Muscle of arm (tissue), 14 donors: ENCODE data around the gene ACACA. TPM values are rescaled to one million over a fixed set of nuclear protein-coding genes. Genes with fewer than 3 reads are reported as not detected.
"Not testable (repeated sequence)": the region's sequence is repeated elsewhere in the genome, so short reads cannot be mapped to it uniquely, and the experiment has no call there.

Experiments used
- DNase-seq: peaks from one replicate; pipeline ENCODE4 v3.0.0-alpha.2; 2013
- long read RNA-seq, 11 donors: transcript quantifications; one replicate each; lab custom pipeline, GENCODE V29; 2026
- polyA plus RNA-seq, 12 donors: library from polyadenylated mRNA; unstranded; fragments of 120-200 nt; gene quantifications; one replicate each; pipeline ENCODE4 v1.2.1, GENCODE V29; 2013; ENCODE audit not compliant: insufficient read length in 12 of 12

Gene ACACA
- polyA plus RNA-seq = 10 to 100 TPM in 11 of 12 donors, not detected in 1; 21.6 to 54.8 (median 29.8) TPM
- long read RNA-seq, donor 1, partial matches to known transcripts = 0 of 2 reads
- long read RNA-seq, donor 1, other reads (novel, unspliced or antisense) = 0 of 2 reads
- long read RNA-seq, donor 2 = 0 reads
- long read RNA-seq, donor 3 = 0 reads
- long read RNA-seq, donor 4 = 0 reads
- long read RNA-seq, donor 5, partial matches to known transcripts = 5 of 5 reads
- long read RNA-seq, donor 5, other reads (novel, unspliced or antisense) = 0 of 5 reads
- long read RNA-seq, donor 6 = 0 reads
- long read RNA-seq, donor 7 = 0 reads
- long read RNA-seq, donor 8 = 0 reads
- long read RNA-seq, donor 9, partial matches to known transcripts = 0 of 1 reads
- long read RNA-seq, donor 9, other reads (novel, unspliced or antisense) = 0 of 1 reads
- long read RNA-seq, donor 10 = 0 reads
- long read RNA-seq, donor 11, full-length matches to known transcripts = 1 of 1 reads
- long read RNA-seq, donor 11, partial matches to known transcripts = 0 of 1 reads
- long read RNA-seq, donor 11, other reads (novel, unspliced or antisense) = 0 of 1 reads

DNA sequence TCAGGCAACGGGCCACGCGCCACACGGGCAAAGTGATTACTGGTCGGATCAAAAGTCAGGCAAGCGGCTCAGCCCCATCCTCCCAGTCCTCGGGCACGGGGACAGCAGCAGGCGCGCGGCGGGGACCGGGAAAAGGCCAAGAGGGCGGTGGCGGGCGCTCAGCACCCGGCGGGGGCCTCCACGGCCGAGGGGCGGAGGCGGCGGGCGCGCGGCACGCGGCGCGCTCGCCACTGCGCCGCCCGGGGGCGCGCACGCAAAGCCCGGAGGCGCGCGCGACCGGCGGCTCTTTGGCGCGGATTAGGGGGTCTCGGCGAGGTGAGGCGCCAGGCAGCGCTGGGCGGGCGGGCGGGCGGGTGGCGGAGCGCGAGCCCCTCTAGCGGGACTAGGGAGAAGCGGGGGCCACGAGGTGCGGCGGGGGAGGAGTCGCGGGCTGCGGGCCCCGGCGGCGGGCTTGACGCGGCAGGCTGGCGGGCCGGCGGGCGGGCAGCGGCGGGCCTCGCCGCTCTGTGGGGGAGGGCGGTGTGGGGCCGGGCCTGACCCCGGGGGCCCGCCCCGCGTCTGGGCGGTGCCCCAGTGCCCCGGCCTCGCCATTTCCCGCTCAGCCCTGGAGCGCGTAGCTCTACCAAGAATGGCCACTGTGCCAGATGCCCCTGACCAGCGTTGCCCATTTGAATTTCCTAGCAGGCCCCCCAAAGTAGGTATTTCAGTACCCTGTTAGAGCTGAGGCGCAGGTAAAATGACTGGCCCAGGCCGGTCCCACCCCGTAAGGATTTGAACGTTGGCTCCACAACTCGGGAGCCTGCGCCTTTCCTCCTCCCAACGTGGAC is at the start of gene ACACA, which contains the start of gene TADA2A:
ACACA (minus strand) TSS at position 202 of the 827 bp plus-strand sequence. CDS start 537 bp downstream, outside the sequence.
TADA2A (plus strand) TSS at position 252 of the 827 bp plus-strand sequence. CDS start 4,480 bp downstream, outside the sequence.
- peak; percentile 77 for DNase-seq

DNA sequence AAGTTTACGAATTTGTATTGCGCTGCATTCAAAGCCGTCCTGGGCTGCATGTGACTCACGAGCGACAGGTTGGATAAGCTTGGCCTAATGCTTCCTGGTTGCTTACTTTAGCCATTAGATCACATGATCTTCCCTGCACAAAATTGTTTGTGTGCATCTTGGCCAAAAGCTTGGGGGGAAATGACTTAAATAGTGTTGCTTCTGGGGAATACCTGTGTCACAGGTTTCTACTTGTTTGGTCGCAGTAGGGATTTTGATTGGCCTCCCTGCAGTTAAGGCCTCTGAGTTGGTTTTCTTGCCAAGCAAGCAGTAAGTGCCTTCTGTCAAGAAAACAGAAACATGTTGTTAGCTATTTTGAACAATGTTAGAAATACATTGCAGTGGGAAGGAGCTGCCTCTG is 43.5 kb upstream of the ACACA start:
- DNase-seq = no peak

DNA sequence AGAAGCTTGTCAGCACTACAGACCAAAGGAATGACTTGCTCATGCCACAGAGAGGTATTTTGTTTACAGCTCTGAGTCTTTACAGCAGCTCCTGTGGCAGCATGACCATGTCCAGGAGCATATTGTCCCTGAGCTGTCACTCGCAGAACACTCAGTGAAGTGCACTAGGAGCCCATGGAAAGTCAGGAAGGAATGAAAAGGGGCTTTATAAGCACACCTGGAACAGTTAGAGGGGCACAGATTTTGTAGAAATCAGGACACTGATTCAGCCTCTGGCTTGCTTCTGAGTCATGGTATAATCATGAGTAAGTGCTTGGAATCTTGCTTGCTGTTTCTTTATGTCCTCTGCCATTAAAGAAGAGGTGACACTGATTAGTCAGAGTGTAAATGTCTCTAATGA is 41.0 kb upstream of the ACACA start:
- no peak for DNase-seq

- DNase-seq = no peak
Measured at GRCh38 chr17:37446027-37446426, 39.4 kb upstream of the ACACA start.

DNA sequence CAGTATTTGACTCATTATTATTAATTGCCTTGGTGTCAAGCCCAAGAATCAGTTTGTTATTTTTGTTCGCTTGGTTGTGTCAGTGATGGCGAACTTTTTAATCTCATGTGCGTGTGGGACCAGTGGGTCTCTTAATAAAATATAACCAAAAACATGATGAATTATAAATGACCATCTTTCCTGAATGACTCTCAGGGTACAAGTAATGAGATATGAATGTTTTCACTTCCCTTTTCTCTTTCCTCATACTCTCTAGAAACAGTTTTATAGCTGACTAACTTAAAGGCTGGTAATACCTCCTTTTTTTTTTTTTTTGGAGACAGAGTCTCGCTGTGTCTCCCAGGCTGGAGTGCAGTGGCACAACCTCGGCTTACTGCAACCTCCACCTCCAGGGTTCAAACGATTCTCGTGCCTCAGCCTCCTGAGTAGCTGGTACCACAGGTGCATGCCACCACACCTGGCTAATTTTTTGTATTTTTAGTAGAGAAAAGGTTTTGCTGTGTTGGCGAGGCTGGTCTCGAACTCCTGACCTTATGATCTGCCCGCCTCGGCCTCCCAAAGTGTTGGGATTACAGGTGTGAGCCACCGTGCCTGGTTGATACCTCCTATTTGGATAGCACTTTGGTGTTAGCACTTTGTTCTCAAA is 34.9 kb upstream of the ACACA start:
- not testable (repeated sequence) for DNase-seq

DNA sequence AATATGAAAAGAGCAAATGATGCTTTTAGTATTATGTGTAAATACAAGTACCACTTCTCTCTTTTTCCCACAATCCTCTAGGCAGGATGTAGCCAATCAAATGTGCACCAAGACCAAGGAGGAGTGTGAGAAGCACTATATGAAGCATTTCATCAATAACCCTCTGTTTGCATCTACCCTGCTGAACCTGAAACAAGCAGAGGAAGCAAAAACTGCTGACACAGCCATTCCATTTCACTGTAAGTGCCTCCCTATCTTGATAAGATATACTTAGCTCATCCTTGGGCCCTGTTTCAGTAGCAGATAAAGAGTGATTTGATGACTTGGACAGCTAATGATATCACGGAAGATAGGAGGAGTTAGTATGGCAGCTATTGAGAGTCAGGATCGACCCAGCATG is 33.8 kb upstream of the ACACA start:
- DNase-seq = no peak

GRCh38 chr17:37438141-37438540 is 31.5 kb upstream of the ACACA start:
- DNase-seq = no peak

GRCh38 chr17:37432671-37433070 is 26.0 kb upstream of the ACACA start:
- DNase-seq = no peak

- no peak for DNase-seq
Measured at GRCh38 chr17:37430051-37430627, 23.5 kb upstream of the ACACA start.

- DNase-seq = no peak
Measured at GRCh38 chr17:37429453-37429852, 22.8 kb upstream of the ACACA start.

GRCh38 chr17:37429039-37429438 is 22.4 kb upstream of the ACACA start:
- DNase-seq = no peak

DNA sequence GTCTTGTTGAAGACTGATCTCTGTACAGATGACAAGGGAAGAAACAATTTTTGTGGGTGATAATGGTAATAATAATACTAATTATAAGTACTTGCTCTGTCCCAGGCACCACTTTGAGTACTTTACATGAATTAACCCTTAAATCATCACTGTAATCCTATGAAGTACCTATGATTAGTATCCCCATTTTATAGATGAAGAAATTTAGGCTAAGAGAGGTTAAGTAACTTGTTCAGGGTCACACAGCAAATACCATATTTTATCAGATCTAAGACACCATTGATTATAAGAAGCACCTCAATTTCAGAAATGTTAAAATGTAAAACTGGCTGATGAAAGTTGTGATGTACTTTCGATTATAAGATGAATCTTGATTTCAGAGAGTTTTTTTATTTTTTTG is 18.6 kb upstream of the ACACA start:
- DNase-seq = no peak

GRCh38 chr17:37422971-37423625 is 16.5 kb upstream of the ACACA start:
- DNase-seq = no peak

- no peak for DNase-seq
Measured at GRCh38 chr17:37417852-37418251, 11.2 kb upstream of the ACACA start.

DNA sequence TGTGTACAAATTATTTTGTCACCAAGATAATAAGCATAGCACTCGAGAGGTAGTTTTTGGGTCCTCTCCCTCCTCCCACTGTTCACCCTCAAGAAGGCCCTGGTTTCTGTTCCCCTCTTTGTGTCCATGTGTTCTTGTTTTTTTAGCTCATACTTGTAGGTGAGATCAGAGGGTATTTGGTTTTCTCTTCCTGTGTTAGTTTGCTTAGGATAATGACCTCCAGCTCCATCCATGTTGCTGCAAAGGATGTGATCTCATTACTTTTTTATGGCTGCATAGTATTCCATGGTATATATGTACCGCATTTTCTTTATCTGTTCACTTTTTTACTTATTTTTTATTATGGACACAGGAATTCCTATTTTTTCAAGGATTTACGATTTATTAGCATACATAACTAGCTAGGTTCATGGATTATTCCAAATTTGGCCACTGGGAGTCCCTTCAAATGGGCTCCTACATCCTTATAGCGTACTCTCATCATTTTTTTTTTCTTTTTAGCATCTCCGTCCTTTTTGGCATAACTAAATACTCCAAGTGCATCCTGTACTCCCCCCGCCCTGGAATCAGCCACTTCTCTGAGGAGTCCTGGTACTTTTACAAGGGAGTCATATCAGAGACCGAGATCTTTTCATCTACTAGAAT is 7.4 kb upstream of the ACACA start:
- no peak for DNase-seq

GRCh38 chr17:37410357-37410756 is 3.7 kb upstream of the ACACA start:
- no peak for DNase-seq

DNA sequence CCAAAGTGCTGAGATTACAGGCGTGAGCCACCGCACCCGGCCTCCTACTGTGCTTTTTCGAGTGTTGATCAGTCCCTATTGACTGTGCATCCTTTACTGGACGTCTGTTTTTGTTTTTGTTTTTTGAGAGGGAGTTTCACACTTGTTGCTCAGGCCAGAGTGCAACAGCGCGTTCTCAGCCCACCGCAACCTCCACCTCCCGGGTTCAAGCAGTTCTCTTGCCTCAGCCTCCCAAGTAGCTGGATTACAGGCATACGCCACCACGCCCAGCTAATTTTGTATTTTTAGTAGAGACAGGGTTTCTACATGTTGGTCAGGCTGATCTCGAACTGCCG is 1.5 kb upstream of the ACACA start:
- not testable (repeated sequence) for DNase-seq

DNA sequence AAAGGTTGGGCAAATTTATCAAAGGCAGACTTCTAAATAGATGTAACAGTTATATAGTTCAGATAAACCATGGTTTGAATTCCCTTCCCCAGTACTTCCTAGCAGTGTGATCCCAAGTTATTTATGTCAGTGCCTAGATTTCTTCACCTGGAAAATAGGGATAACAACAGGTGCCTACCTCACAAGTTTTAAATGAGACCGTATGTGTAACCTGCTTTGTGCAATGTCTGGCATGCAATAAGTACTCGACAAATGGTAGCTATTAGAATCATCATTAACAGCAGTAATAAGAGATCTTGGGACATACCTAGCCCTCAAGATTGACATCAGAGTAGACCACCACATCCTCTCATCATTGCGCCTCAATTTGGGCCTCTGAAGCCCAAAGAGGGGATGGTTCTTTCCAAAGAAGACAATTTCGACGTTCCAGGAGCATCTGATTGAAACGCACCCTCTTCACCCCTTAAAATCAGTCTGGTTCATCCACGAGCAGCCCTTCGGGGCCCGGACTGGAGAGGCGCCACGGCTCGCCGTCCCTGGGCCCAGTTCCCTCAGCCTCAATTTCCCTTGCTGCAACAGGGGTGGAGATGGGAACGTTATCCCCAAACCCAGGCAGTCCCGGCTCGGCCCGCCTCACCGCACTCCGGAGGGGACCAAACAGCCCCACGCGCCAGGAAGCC is 541 bp downstream of the ACACA start:
- no peak for DNase-seq

DNA sequence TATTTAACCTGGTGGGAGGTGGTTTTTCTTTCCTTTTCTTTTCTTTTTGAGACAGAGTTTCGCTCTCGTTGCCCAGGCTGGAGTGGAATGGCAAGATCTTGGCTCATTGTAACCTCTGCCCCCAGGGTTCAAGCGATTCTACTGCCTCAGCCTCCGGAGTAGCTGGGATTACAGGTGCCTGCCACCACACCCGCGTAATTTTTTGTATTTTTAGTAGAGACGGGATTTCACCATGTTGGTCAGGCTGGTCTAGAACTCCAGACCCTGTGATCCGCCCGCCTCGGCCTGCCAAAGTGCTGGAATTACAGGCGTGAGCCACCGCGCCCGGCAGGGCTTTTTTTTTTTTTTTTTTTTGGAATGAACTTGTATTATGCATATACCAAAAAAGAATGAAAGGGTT is 1.1 kb downstream of the ACACA start:
- not testable (repeated sequence) for DNase-seq

GRCh38 chr17:37400505-37400904 is 6.1 kb downstream of the ACACA start:
- DNase-seq = no peak
